ENCODE measurements around the gene MAMLD1. TPM values are rescaled to one million over a fixed set of nuclear protein-coding genes. Genes with fewer than 3 reads are reported as not detected.

MAMLD1 gene
- polyA plus RNA-seq, 1 donor (not counting 4 experiments of a cell fraction or from before 2014, with no cell fraction given) = 0.98 TPM

- Histone ChIP-seq H3K27ac (ENCODE audit: control insufficient read depth, insufficient read depth, low read length) (no peak overlapping the region), H3K9me1 (ENCODE audit: control insufficient read depth, extremely low read depth, insufficient read depth, low read length) (no peaks in the 10 kb centered on the region), H3K4me2 (ENCODE audit: control insufficient read depth, extremely low read depth, insufficient read depth, low read depth, low read length) (no peak overlapping the region), H3K9me3 (ENCODE audit: control insufficient read depth, low read depth, low read length) (no peaks in the 10 kb centered on the region), H4K20me1 (ENCODE audit: control insufficient read depth, extremely low read depth, insufficient read depth, low read length) (no peaks in the 10 kb centered on the region), H3K4me3 (ENCODE audit: control insufficient read depth in 2 of 3, extremely low read depth in 1 of 3, insufficient read depth in 2 of 3, low read depth in 1 of 3, low read length in 3 of 3) (no peak overlapping the region), H3K27me3 (ENCODE audit: control insufficient read depth, extremely low read depth, insufficient read depth, low read length) (no peaks in the 10 kb centered on the region), H2AFZ (ENCODE audit: control insufficient read depth, low read length) (no peak overlapping the region), H3K36me3 (ENCODE audit: control insufficient read depth in 2 of 2, extremely low read depth in 1 of 2, insufficient read depth in 2 of 2, low read length in 2 of 2) (no peaks in the 10 kb centered on the region), H3K9ac (ENCODE audit: control insufficient read depth, extremely low read depth, insufficient read depth, low read length) (no peak overlapping the region), H3K79me2 (ENCODE audit: control insufficient read depth, insufficient read depth, low read length) (no peaks in the 10 kb centered on the region), H3K4me1 (ENCODE audit: control insufficient read depth, extremely low read depth, insufficient read depth, low read length) (no peaks in the 10 kb centered on the region)
- FAIRE-seq = no peak
- no peak for DNase-seq (ENCODE audit: low read depth, low spot score)
- no peak for TF ChIP-seq EZH2 (IDR thresholded peaks at IDR 0.05; ENCODE audit: low read length)
- TF ChIP-seq, protein P1, sequence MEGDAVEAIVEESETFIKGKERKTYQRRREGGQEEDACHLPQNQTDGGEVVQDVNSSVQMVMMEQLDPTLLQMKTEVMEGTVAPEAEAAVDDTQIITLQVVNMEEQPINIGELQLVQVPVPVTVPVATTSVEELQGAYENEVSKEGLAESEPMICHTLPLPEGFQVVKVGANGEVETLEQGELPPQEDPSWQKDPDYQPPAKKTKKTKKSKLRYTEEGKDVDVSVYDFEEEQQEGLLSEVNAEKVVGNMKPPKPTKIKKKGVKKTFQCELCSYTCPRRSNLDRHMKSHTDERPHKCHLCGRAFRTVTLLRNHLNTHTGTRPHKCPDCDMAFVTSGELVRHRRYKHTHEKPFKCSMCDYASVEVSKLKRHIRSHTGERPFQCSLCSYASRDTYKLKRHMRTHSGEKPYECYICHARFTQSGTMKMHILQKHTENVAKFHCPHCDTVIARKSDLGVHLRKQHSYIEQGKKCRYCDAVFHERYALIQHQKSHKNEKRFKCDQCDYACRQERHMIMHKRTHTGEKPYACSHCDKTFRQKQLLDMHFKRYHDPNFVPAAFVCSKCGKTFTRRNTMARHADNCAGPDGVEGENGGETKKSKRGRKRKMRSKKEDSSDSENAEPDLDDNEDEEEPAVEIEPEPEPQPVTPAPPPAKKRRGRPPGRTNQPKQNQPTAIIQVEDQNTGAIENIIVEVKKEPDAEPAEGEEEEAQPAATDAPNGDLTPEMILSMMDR (optimal IDR thresholded peaks at IDR 0.05 in 1 of 3, IDR thresholded peaks at IDR 0.05 in 1 of 3, conservative IDR thresholded peaks at IDR 0.05 in 1 of 3; ENCODE audit: extremely low read depth in 1 of 3, insufficient read depth in 2 of 3, low read length in 3 of 3) = no peak
- dilution Hi-C loops (cut with MboI; ENCODE audit: extremely low pct_ligation_motif_present, low sequenced_read_pairs) = no loop called here
These were observed 25.6 kb upstream of the MAMLD1 start for GRCh38 chrX:150337536-150337935.

DNA sequence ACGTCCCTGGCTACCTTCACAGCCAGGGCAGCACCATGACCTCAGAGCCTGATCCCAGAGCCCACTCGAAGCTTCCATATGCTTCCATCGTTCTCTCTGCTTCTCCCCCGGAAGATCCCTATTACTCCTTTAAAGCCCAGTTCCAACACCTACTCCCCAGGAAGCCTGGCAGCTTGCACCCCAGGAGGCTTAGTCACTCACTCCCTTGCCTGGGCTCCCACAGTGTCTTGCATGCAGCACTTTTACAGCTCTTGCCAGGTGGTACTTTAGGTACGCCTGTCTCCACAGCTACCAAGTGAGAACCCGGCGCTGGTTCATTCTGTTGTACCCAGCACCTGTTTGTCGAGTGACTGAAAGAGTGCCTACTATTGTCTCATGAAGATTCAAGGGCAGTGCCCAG, 24.5 kb upstream of the MAMLD1 start:
- dilution Hi-C loops (cut with MboI; ENCODE audit: extremely low pct_ligation_motif_present, low sequenced_read_pairs) = no loop called here
- FAIRE-seq (no peak), DNase-seq (ENCODE audit: low read depth, low spot score) (no peak)
- no peak overlapping the region for H3K27ac ChIP-seq (ENCODE audit: control insufficient read depth, insufficient read depth, low read length)
- H3K9me1 ChIP-seq (ENCODE audit: control insufficient read depth, extremely low read depth, insufficient read depth, low read length) = no peaks in the 10 kb centered on the region
- TF ChIP-seq, protein P1 (optimal IDR thresholded peaks at IDR 0.05 in 1 of 3, IDR thresholded peaks at IDR 0.05 in 1 of 3, conservative IDR thresholded peaks at IDR 0.05 in 1 of 3; ENCODE audit: extremely low read depth in 1 of 3, insufficient read depth in 2 of 3, low read length in 3 of 3) = no peak
- no peak for TF ChIP-seq EZH2 (IDR thresholded peaks at IDR 0.05; ENCODE audit: low read length)
- no peaks in the 10 kb centered on the region for H3K36me3 ChIP-seq (ENCODE audit: control insufficient read depth in 2 of 2, extremely low read depth in 1 of 2, insufficient read depth in 2 of 2, low read length in 2 of 2)
- no peaks in the 10 kb centered on the region for H3K4me1 ChIP-seq (ENCODE audit: control insufficient read depth, extremely low read depth, insufficient read depth, low read length)
- H3K79me2 ChIP-seq (ENCODE audit: control insufficient read depth, insufficient read depth, low read length) = no peaks in the 10 kb centered on the region
- no peak overlapping the region for H2AFZ ChIP-seq (ENCODE audit: control insufficient read depth, low read length)
- no peak overlapping the region for H3K4me2 ChIP-seq (ENCODE audit: control insufficient read depth, extremely low read depth, insufficient read depth, low read depth, low read length)
- H3K9ac ChIP-seq (ENCODE audit: control insufficient read depth, extremely low read depth, insufficient read depth, low read length) = no peak overlapping the region
- no peaks in the 10 kb centered on the region for H4K20me1 ChIP-seq (ENCODE audit: control insufficient read depth, extremely low read depth, insufficient read depth, low read length)
- no peaks in the 10 kb centered on the region for H3K9me3 ChIP-seq (ENCODE audit: control insufficient read depth, low read depth, low read length)
- no peak overlapping the region for H3K4me3 ChIP-seq (ENCODE audit: control insufficient read depth in 2 of 3, extremely low read depth in 1 of 3, insufficient read depth in 2 of 3, low read depth in 1 of 3, low read length in 3 of 3)
- no peaks in the 10 kb centered on the region for H3K27me3 ChIP-seq (ENCODE audit: control insufficient read depth, extremely low read depth, insufficient read depth, low read length)

Measured in keratinocyte (primary cell).